WTC11 (cell line): ENCODE data around the gene SNX1. TPM values are rescaled to one million over a fixed set of nuclear protein-coding genes. Genes with fewer than 3 reads are reported as not detected.

Experiments used
- CBFB ChIP-seq: sonication (generic); formaldehyde crosslinking; IDR thresholded peaks from 2 replicates; pipeline ENCODE4 v1.8.1; 2022; ENCODE audit warnings: mild to moderate bottlenecking, low read depth, missing genetic modification reagents
- ESRRA ChIP-seq: sonication (generic); formaldehyde crosslinking; IDR thresholded peaks from 2 replicates; pipeline ENCODE4 v1.8.1; 2022; ENCODE audit warnings: mild to moderate bottlenecking, missing genetic modification reagents, borderline replicate concordance
- FOXJ3 ChIP-seq: sonication (generic); formaldehyde crosslinking; IDR thresholded peaks from 2 replicates; pipeline ENCODE4 v1.9.0; 2021; ENCODE audit warnings: missing genetic modification reagents, mild to moderate bottlenecking, borderline replicate concordance
- FOXP1 ChIP-seq: sonication (generic); formaldehyde crosslinking; IDR thresholded peaks from 2 replicates; pipeline ENCODE4 v1.8.0; 2022; ENCODE audit warnings: missing genetic modification reagents, mild to moderate bottlenecking, moderate library complexity, borderline replicate concordance
- IRF2 ChIP-seq: sonication (generic); formaldehyde crosslinking; IDR thresholded peaks from 2 replicates; pipeline ENCODE4 v1.8.0; 2022; ENCODE audit warnings: low read depth, missing genetic modification reagents, borderline replicate concordance
- JAZF1 ChIP-seq: fragments of 250-450 bp; sonication (Bioruptor Pico); IDR thresholded peaks from 2 replicates; pipeline ENCODE4 v1.9.0; 2021; ENCODE audit warnings: moderate library complexity, mild to moderate bottlenecking, inconsistent platforms
- MYBL2 ChIP-seq: sonication (generic); formaldehyde crosslinking; IDR thresholded peaks from 2 replicates; pipeline ENCODE4 v1.8.1; 2023; ENCODE audit warnings: mild to moderate bottlenecking, moderate library complexity, missing genetic modification reagents
- NFYB ChIP-seq: sonication (generic); formaldehyde crosslinking; conservative IDR thresholded peaks from 2 replicates; pipeline ENCODE4 v1.8.0; 2022; ENCODE audit warnings: low read depth, missing genetic modification reagents
- SP1 ChIP-seq: sonication (generic); formaldehyde crosslinking; conservative IDR thresholded peaks from 2 replicates; pipeline ENCODE4 v1.8.1; 2022; ENCODE audit warnings: missing genetic modification reagents
- ZNF138 ChIP-seq: sonication (generic); formaldehyde crosslinking; conservative IDR thresholded peaks from 2 replicates; pipeline ENCODE4 v1.8.1; 2022; ENCODE audit warnings: mild to moderate bottlenecking, moderate library complexity, missing genetic modification reagents
- ZNF232 ChIP-seq: sonication (generic); formaldehyde crosslinking; IDR thresholded peaks from 2 replicates; pipeline ENCODE4 v1.8.0; 2022; ENCODE audit warnings: mild to moderate bottlenecking, missing genetic modification reagents
- ZNF317 ChIP-seq: sonication (generic); formaldehyde crosslinking; IDR thresholded peaks from 2 replicates; pipeline ENCODE4 v1.8.1; 2023; ENCODE audit warnings: low read depth, mild to moderate bottlenecking, moderate library complexity, missing genetic modification reagents, borderline replicate concordance
- ZNF671 ChIP-seq: fragments of 250-450 bp; sonication (Bioruptor Pico); IDR thresholded peaks from 2 replicates; pipeline ENCODE4 v1.8.0; 2021; ENCODE audit warnings: mild to moderate bottlenecking
- total RNA-seq: library from RNA; stranded (reverse); gene quantifications from 3 replicates; pipeline ENCODE4 v1.2.3, GENCODE V29; 2021
- TF ChIP-seq, protein P1 (sequence below): sonication (generic); formaldehyde crosslinking; IDR thresholded peaks from 2 replicates; pipeline ENCODE4 v1.8.0; 2023; ENCODE audit warnings: mild to moderate bottlenecking, missing genetic modification reagents
- TF ChIP-seq, protein P2 (sequence below): sonication (generic); formaldehyde crosslinking; IDR thresholded peaks from 2 replicates; pipeline ENCODE4 v1.8.0; 2022; ENCODE audit warnings: mild to moderate bottlenecking, missing genetic modification reagents
- TF ChIP-seq, protein P3 (sequence below): sonication (generic); formaldehyde crosslinking; IDR thresholded peaks from 2 replicates; pipeline ENCODE4 v1.8.1; 2023; ENCODE audit warnings: mild to moderate bottlenecking, missing genetic modification reagents
- TF ChIP-seq, protein P4 (sequence below): fragments of 250-450 bp; sonication (Bioruptor Pico); IDR thresholded peaks from 2 replicates; pipeline ENCODE4 v1.9.0; 2021; ENCODE audit warnings: mild to moderate bottlenecking
- TF ChIP-seq, protein P5 (sequence below): fragments of 250-450 bp; sonication (Bioruptor Pico); IDR thresholded peaks from 2 replicates; pipeline ENCODE4 v2.1.2; 2022; ENCODE audit warnings: mild to moderate bottlenecking, moderate library complexity
- TF ChIP-seq, protein P6 (sequence below): sonication (generic); formaldehyde crosslinking; IDR thresholded peaks from 2 replicates; pipeline ENCODE4 v1.8.1; 2022; ENCODE audit warnings: mild to moderate bottlenecking, missing genetic modification reagents, moderate library complexity, borderline replicate concordance
- TF ChIP-seq, protein P7 (sequence below): sonication (generic); formaldehyde crosslinking; IDR thresholded peaks from 2 replicates; pipeline ENCODE4 v1.8.0; 2022; ENCODE audit warnings: mild to moderate bottlenecking, missing genetic modification reagents

Gene SNX1
- total RNA-seq, 1 experiment from 2014 or later = 65.7 TPM

DNA sequence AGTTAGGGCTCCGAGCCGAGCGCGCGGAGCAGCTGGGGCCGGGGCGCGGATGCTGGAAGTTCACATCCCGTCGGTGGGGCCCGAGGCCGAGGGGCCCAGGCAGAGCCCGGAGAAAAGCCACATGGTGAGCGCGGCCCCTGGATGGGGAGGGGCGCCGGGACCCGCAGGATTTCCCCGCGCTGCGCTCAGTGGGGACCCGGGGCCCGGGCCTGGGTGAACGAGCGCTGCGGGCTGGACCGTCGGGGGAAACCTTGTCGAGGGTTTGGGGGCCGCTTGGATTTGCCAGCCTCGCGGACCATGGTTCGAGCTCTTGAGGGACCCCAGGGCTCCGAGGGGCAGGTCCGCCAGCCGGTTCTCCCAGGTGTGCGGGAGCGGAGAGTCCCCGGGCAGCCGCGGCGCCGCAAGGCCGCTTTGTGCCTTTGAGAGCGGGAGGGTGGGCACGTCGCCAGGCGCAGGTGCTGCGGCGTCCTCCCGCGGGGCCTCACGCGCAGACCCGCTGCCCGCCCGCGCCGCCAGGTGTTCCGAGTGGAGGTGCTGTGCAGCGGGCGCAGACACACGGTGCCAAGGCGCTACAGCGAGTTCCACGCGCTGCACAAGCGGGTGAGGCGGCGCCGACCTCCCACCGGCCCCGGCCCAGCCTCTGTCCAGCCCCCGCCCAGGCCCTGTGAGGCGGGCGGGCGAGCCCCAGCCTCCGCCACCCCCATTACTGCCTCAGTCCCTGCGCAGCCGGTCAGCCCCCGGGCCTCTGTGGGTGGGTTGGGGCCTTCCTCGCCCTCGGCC, 56.1 kb downstream of the SNX1 start, which contains the start of gene SNX22 (continued):
- TF ChIP-seq ESRRA (CRISPR knock-in tag) (0 out of 2 replicates have a peak, but pooled peaks have one; percentile 22), FOXJ3 (CRISPR knock-in tag) (no peak), FOXP1 (CRISPR knock-in tag) (peak; percentile 56; the same call in 1 of the 2 replicates), CBFB (CRISPR knock-in tag) (no peak), ZNF138 (CRISPR knock-in tag) (peak; percentile 35; the same call in 1 of the 2 replicates), IRF2 (CRISPR knock-in tag) (no peak), ZNF671 (CRISPR knock-in tag) (no peak), ZNF317 (CRISPR knock-in tag) (no peak), SP1 (CRISPR knock-in tag) (no peak; the same call in none of the 2 replicates), ZNF232 (CRISPR knock-in tag) (no peak), MYBL2 (CRISPR knock-in tag) (0 out of 2 replicates have a peak, but pooled peaks have one; percentile 26), JAZF1 (CRISPR knock-in tag) (no peak), NFYB (CRISPR knock-in tag) (no peak)
- TF ChIP-seq, protein P1, sequence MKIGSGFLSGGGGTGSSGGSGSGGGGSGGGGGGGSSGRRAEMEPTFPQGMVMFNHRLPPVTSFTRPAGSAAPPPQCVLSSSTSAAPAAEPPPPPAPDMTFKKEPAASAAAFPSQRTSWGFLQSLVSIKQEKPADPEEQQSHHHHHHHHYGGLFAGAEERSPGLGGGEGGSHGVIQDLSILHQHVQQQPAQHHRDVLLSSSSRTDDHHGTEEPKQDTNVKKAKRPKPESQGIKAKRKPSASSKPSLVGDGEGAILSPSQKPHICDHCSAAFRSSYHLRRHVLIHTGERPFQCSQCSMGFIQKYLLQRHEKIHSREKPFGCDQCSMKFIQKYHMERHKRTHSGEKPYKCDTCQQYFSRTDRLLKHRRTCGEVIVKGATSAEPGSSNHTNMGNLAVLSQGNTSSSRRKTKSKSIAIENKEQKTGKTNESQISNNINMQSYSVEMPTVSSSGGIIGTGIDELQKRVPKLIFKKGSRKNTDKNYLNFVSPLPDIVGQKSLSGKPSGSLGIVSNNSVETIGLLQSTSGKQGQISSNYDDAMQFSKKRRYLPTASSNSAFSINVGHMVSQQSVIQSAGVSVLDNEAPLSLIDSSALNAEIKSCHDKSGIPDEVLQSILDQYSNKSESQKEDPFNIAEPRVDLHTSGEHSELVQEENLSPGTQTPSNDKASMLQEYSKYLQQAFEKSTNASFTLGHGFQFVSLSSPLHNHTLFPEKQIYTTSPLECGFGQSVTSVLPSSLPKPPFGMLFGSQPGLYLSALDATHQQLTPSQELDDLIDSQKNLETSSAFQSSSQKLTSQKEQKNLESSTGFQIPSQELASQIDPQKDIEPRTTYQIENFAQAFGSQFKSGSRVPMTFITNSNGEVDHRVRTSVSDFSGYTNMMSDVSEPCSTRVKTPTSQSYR = no peak
- TF ChIP-seq, protein P2, sequence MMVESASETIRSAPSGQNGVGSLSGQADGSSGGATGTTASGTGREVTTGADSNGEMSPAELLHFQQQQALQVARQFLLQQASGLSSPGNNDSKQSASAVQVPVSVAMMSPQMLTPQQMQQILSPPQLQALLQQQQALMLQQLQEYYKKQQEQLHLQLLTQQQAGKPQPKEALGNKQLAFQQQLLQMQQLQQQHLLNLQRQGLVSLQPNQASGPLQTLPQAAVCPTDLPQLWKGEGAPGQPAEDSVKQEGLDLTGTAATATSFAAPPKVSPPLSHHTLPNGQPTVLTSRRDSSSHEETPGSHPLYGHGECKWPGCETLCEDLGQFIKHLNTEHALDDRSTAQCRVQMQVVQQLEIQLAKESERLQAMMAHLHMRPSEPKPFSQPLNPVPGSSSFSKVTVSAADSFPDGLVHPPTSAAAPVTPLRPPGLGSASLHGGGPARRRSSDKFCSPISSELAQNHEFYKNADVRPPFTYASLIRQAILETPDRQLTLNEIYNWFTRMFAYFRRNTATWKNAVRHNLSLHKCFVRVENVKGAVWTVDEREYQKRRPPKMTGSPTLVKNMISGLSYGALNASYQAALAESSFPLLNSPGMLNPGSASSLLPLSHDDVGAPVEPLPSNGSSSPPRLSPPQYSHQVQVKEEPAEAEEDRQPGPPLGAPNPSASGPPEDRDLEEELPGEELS (CRISPR knock-in tag) = 0 out of 2 replicates have a peak, but pooled peaks have one; percentile 33
- TF ChIP-seq, protein P3, sequence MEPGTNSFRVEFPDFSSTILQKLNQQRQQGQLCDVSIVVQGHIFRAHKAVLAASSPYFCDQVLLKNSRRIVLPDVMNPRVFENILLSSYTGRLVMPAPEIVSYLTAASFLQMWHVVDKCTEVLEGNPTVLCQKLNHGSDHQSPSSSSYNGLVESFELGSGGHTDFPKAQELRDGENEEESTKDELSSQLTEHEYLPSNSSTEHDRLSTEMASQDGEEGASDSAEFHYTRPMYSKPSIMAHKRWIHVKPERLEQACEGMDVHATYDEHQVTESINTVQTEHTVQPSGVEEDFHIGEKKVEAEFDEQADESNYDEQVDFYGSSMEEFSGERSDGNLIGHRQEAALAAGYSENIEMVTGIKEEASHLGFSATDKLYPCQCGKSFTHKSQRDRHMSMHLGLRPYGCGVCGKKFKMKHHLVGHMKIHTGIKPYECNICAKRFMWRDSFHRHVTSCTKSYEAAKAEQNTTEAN (CRISPR knock-in tag) = no peak
- TF ChIP-seq, protein P4, sequence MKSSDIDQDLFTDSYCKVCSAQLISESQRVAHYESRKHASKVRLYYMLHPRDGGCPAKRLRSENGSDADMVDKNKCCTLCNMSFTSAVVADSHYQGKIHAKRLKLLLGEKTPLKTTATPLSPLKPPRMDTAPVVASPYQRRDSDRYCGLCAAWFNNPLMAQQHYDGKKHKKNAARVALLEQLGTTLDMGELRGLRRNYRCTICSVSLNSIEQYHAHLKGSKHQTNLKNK = no peak
- TF ChIP-seq, protein P5, sequence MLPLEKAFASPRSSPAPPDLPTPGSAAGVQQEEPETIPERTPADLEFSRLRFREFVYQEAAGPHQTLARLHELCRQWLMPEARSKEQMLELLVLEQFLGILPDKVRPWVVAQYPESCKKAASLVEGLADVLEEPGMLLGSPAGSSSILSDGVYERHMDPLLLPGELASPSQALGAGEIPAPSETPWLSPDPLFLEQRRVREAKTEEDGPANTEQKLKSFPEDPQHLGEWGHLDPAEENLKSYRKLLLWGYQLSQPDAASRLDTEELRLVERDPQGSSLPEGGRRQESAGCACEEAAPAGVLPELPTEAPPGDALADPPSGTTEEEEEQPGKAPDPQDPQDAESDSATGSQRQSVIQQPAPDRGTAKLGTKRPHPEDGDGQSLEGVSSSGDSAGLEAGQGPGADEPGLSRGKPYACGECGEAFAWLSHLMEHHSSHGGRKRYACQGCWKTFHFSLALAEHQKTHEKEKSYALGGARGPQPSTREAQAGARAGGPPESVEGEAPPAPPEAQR (CRISPR knock-in tag) = no peak
- TF ChIP-seq, protein P6, sequence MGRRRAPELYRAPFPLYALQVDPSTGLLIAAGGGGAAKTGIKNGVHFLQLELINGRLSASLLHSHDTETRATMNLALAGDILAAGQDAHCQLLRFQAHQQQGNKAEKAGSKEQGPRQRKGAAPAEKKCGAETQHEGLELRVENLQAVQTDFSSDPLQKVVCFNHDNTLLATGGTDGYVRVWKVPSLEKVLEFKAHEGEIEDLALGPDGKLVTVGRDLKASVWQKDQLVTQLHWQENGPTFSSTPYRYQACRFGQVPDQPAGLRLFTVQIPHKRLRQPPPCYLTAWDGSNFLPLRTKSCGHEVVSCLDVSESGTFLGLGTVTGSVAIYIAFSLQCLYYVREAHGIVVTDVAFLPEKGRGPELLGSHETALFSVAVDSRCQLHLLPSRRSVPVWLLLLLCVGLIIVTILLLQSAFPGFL (CRISPR knock-in tag) = no peak
- TF ChIP-seq, protein P7, sequence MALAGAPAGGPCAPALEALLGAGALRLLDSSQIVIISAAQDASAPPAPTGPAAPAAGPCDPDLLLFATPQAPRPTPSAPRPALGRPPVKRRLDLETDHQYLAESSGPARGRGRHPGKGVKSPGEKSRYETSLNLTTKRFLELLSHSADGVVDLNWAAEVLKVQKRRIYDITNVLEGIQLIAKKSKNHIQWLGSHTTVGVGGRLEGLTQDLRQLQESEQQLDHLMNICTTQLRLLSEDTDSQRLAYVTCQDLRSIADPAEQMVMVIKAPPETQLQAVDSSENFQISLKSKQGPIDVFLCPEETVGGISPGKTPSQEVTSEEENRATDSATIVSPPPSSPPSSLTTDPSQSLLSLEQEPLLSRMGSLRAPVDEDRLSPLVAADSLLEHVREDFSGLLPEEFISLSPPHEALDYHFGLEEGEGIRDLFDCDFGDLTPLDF (CRISPR knock-in tag) = no peak
